Raji (cell line): Measurements from ENCODE around the gene KLHL41.

Experiments used
- POLR2A ChIP-seq: IDR thresholded peaks from 2 replicates; pipeline ENCODE4 v1.6.1; 2011; ENCODE audit warnings: low read depth, low read length, control low read depth; ENCODE audit not compliant: insufficient read depth

Gene KLHL41

GRCh38 chr2:169546756-169547155 lies 37.3 kb downstream of the KLHL41 start:
- TF ChIP-seq POLR2A = no peak

GRCh38 chr2:169561364-169561763 lies 51.9 kb downstream of the KLHL41 start:
- TF ChIP-seq POLR2A = no peak

GRCh38 chr2:169562519-169562918 lies 53.0 kb downstream of the KLHL41 start:
- no peak for TF ChIP-seq POLR2A

- TF ChIP-seq POLR2A = no peak
Measured at GRCh38 chr2:169565686-169566085, 56.2 kb downstream of the KLHL41 start.

- no peak for TF ChIP-seq POLR2A
Measured at GRCh38 chr2:169569948-169570347, 60.4 kb downstream of the KLHL41 start.

- no peak for TF ChIP-seq POLR2A
Measured at GRCh38 chr2:169571571-169571970, 62.1 kb downstream of the KLHL41 start.

GRCh38 chr2:169572189-169572588 lies 62.7 kb downstream of the KLHL41 start:
- no peak for TF ChIP-seq POLR2A

GRCh38 chr2:169572821-169573159 lies 63.3 kb downstream of the KLHL41 start:
- TF ChIP-seq POLR2A = no peak

- TF ChIP-seq POLR2A = peak; percentile 83
Measured at GRCh38 chr2:169573160-169573973, 63.9 kb downstream of the KLHL41 start, which contains the start of gene FASTKD1. Gene FASTKD1, minus strand, starts transcription at chr2:169573865. Its CDS starts 1,836 bp downstream, at chr2:169572029.

- no peak for TF ChIP-seq POLR2A
Measured at GRCh38 chr2:169573974-169574299, 64.4 kb downstream of the KLHL41 start.
